IMR-90 (cell line): ENCODE measurements around the gene PRKCE. TPM values are rescaled to one million over a fixed set of nuclear protein-coding genes. Genes with fewer than 3 reads are reported as not detected.

Experiments used
- ATAC-seq: fragments of 200-7000 bp; cut with Tn5 transposase; 2 replicates; pipeline ENCODE4 v1.9.1; 2020; ENCODE audit warnings: low read depth, mild to moderate bottlenecking, moderate library complexity
- BruUV-seq: library from RNA; stranded (reverse); fragments of 400-500 nt; replicated peaks from 2 replicates; lab custom pipeline; 2021; lab: Mats Ljungman, UMichigan
- CTCF ChIA-PET: fragments of 300-600 bp; formaldehyde crosslinking; extraction: SDS; loops from one replicate; lab custom pipeline; 2021; ENCODE audit warnings: antibody characterized with exemption; lab: Yijun Ruan, JAX
- POLR2A ChIA-PET: fragments of 300-600 bp; sonication (Branson Sonifier 250); formaldehyde crosslinking; loops from one replicate; lab custom pipeline; 2022; ENCODE audit warnings: antibody characterized with exemption; ENCODE audit not compliant: unreplicated experiment; lab: Charles Lee
- DNase-seq: peaks from one replicate; pipeline ENCODE4 v3.0.0; 2013
- H2AFZ ChIP-seq: replicated peaks from 2 replicates; pipeline ENCODE3; 2013; ENCODE audit warnings: low read length, mild to moderate bottlenecking; ENCODE audit not compliant: poor library complexity
- H2AK5ac ChIP-seq: 2 replicates; pipeline ENCODE4 v1.6.1; 2013; ENCODE audit warnings: low read depth, low read length, inconsistent platforms
- H2AK9ac ChIP-seq: replicated peaks from 2 replicates; pipeline ENCODE3; 2013; ENCODE audit warnings: mild to moderate bottlenecking, low read depth, low read length, moderate library complexity; ENCODE audit not compliant: poor library complexity
- H2BK120ac ChIP-seq: 2 replicates; pipeline ENCODE4 v1.6.1; 2013; ENCODE audit warnings: low read depth, low read length, inconsistent platforms
- H2BK15ac ChIP-seq: 3 replicates; pipeline ENCODE4 v1.6.1; 2013; ENCODE audit warnings: low read depth, low read length, inconsistent platforms
- H2BK20ac ChIP-seq: 2 replicates; pipeline ENCODE4 v1.6.1; 2013; ENCODE audit warnings: low read depth, mild to moderate bottlenecking, inconsistent platforms, low read length, moderate library complexity
- H2BK5ac ChIP-seq: 2 replicates; pipeline ENCODE4 v1.6.1; 2013; ENCODE audit warnings: mild to moderate bottlenecking, low read depth, low read length, inconsistent platforms; ENCODE audit not compliant: poor library complexity, severe bottlenecking
- H3K14ac ChIP-seq: replicated peaks from 2 replicates; pipeline ENCODE4 v1.6.1; 2013; ENCODE audit warnings: low read depth, low read length, inconsistent platforms
- H3K18ac ChIP-seq: 2 replicates; pipeline ENCODE4 v1.6.1; 2013; ENCODE audit warnings: low read depth, low read length, control low read depth
- H3K23ac ChIP-seq: 2 replicates; pipeline ENCODE4 v1.6.1; 2013; ENCODE audit warnings: low read depth, low read length, inconsistent platforms
- H3K27ac ChIP-seq: 2 replicates; pipeline ENCODE4 v1.5.1; 2013; ENCODE audit warnings: mild to moderate bottlenecking, control low read depth, low read length; ENCODE audit not compliant: insufficient read depth
- H3K27me3 ChIP-seq: 2 replicates; pipeline ENCODE4 v1.6.1; 2013; ENCODE audit warnings: low read length; ENCODE audit not compliant: control insufficient read depth, insufficient read depth
- H3K36me3 ChIP-seq: 2 replicates; pipeline ENCODE4 v1.6.1; 2013; ENCODE audit warnings: low read length, mixed read lengths; ENCODE audit not compliant: control insufficient read depth, insufficient read depth
- H3K4ac ChIP-seq: 2 replicates; pipeline ENCODE4 v1.6.1; 2013; ENCODE audit warnings: low read depth, low read length, inconsistent platforms
- H3K4me1 ChIP-seq: 2 replicates; pipeline ENCODE4 v1.6.1; 2013; ENCODE audit warnings: low read length, mixed read lengths; ENCODE audit not compliant: control insufficient read depth, insufficient read depth
- H3K4me2 ChIP-seq: 2 replicates; pipeline ENCODE4 v1.6.1; 2013; ENCODE audit warnings: low read depth, mild to moderate bottlenecking, control low read depth, low read length, moderate library complexity
- H3K4me3 ChIP-seq: 2 replicates; pipeline ENCODE4 v1.5.1; 2013; ENCODE audit warnings: low read depth, mild to moderate bottlenecking, control low read depth, low read length, moderate library complexity; ENCODE audit not compliant: insufficient read depth
- H3K56ac ChIP-seq: 2 replicates; pipeline ENCODE4 v1.6.1; 2013; ENCODE audit warnings: low read length, inconsistent platforms; ENCODE audit not compliant: insufficient read depth; ENCODE audit errors: extremely low read depth
- H3K79me1 ChIP-seq, 2 experiments: 2 replicates each; pipeline ENCODE4 v1.6.1; 2013; ENCODE audit warnings: low read length in 2 of 2, inconsistent platforms in 1 of 2, low read depth in 1 of 2
- H3K9ac ChIP-seq: 2 replicates; pipeline ENCODE4 v1.6.1; 2013; ENCODE audit warnings: low read depth, low read length, control low read depth
- H3K9me1 ChIP-seq: 2 replicates; pipeline ENCODE4 v1.6.1; 2013; ENCODE audit warnings: low read length, inconsistent platforms; ENCODE audit not compliant: insufficient read depth
- H3K9me3 ChIP-seq: 2 replicates; pipeline ENCODE4 v1.6.1; 2013; ENCODE audit warnings: low read length; ENCODE audit not compliant: control insufficient read depth, insufficient read depth
- H4K20me1 ChIP-seq: 2 replicates; pipeline ENCODE4 v1.6.1; 2013; ENCODE audit warnings: low read length, inconsistent platforms; ENCODE audit not compliant: insufficient read depth
- H4K5ac ChIP-seq: 2 replicates; pipeline ENCODE4 v1.6.1; 2013; ENCODE audit warnings: mild to moderate bottlenecking, low read depth, low read length, control low read depth
- H4K8ac ChIP-seq, 2 experiments: 2 replicates each; pipeline ENCODE4 v1.6.1; 2013; ENCODE audit warnings: low read depth in 2 of 2, low read length in 2 of 2, control low read depth in 1 of 2, inconsistent platforms in 1 of 2
- H4K91ac ChIP-seq: 2 replicates; pipeline ENCODE4 v1.6.1; 2013; ENCODE audit warnings: low read depth, low read length, inconsistent platforms; ENCODE audit not compliant: insufficient read depth
- BHLHE40 ChIP-seq: fragments of 150-350 bp; IDR thresholded peaks from 2 replicates; pipeline ENCODE4 v1.6.1; 2016; ENCODE audit warnings: mild to moderate bottlenecking, low read depth, low read length
- CEBPB ChIP-seq: IDR thresholded peaks from 2 replicates; pipeline ENCODE4 v1.6.1; 2012; ENCODE audit warnings: low read depth, low read length, improper control_type of control experiment
- CHD1 ChIP-seq: IDR thresholded peaks from 2 replicates; pipeline ENCODE4 v1.6.1; 2012; ENCODE audit warnings: low read depth, low read length, improper control_type of control experiment
- CTCF ChIP-seq: conservative IDR thresholded peaks from 2 replicates; pipeline ENCODE4 v1.5.1; 2012; ENCODE audit warnings: mild to moderate bottlenecking, low read depth, low read length, improper control_type of control experiment
- ELK1 ChIP-seq: fragments of 150-350 bp; IDR thresholded peaks from 2 replicates; pipeline ENCODE4 v1.6.1; 2016; ENCODE audit warnings: low read depth, mild to moderate bottlenecking, low read length, moderate library complexity, borderline replicate concordance
- FOS ChIP-seq: fragments of 150-350 bp; IDR thresholded peaks from 2 replicates; pipeline ENCODE4 v1.6.1; 2016; ENCODE audit warnings: low read depth, low read length
- MAFK ChIP-seq: IDR thresholded peaks from 2 replicates; pipeline ENCODE4 v1.6.1; 2012; ENCODE audit warnings: low read depth, low read length, improper control_type of control experiment
- MAZ ChIP-seq: IDR thresholded peaks from 2 replicates; pipeline ENCODE4 v1.6.1; 2012; ENCODE audit warnings: low read depth, mild to moderate bottlenecking, low read length, improper control_type of control experiment, moderate library complexity, borderline replicate concordance
- MXI1 ChIP-seq: IDR thresholded peaks from 2 replicates; pipeline ENCODE4 v1.6.1; 2012; ENCODE audit warnings: low read depth, mild to moderate bottlenecking, low read length, moderate library complexity, borderline replicate concordance
- NFE2L2 ChIP-seq: fragments of 150-350 bp; IDR thresholded peaks from 2 replicates; pipeline ENCODE4 v1.6.1; 2016; ENCODE audit warnings: low read depth, mild to moderate bottlenecking, low read length
- POLR2A ChIP-seq: IDR thresholded peaks from 2 replicates; pipeline ENCODE4 v1.6.1; 2012; ENCODE audit warnings: mild to moderate bottlenecking, low read depth, low read length
- RAD21 ChIP-seq: IDR thresholded peaks from 2 replicates; pipeline ENCODE4 v1.6.1; 2012; ENCODE audit warnings: low read length, improper control_type of control experiment
- RCOR1 ChIP-seq: IDR thresholded peaks from 2 replicates; pipeline ENCODE4 v1.6.1; 2012; ENCODE audit warnings: mild to moderate bottlenecking, low read length, improper control_type of control experiment; ENCODE audit not compliant: insufficient replicate concordance
- RFX5 ChIP-seq: IDR thresholded peaks from 2 replicates; pipeline ENCODE4 v1.8.0; 2012; ENCODE audit warnings: low read depth, mild to moderate bottlenecking, low read length, moderate library complexity
- SMC3 ChIP-seq: fragments of 150-350 bp; IDR thresholded peaks from 2 replicates; pipeline ENCODE4 v1.6.1; 2016; ENCODE audit warnings: low read depth, mild to moderate bottlenecking, antibody characterized with exemption, low read length, moderate library complexity
- USF2 ChIP-seq: fragments of 150-350 bp; IDR thresholded peaks from 2 replicates; pipeline ENCODE4 v1.6.1; 2017; ENCODE audit warnings: mild to moderate bottlenecking, antibody characterized with exemption, low read length, low read depth
- WGBS, 2 experiments: methylation state at CpG; one replicate each; pipeline versions ENCODE4 v1.1.5 to v1.1.7; 2013; ENCODE audit warnings: missing lambda C conversion rate in 2 of 2; ENCODE audit not compliant: insufficient read length in 1 of 2; ENCODE audit errors: extremely low coverage in 2 of 2; 5-methylcytosine and 5-hydroxymethylcytosine counted together
- dilution Hi-C: fragments of 300-500 bp; cut with HindIII; formaldehyde crosslinking; loops from one replicate; pipeline ENCODE4 v1.14.3; 2018; ENCODE audit warnings: low sequenced_read_pairs; ENCODE audit not compliant: unreplicated experiment
- in situ Hi-C: fragments of 300-500 bp; cut with MboI; formaldehyde crosslinking; loops from 3 replicates; pipeline ENCODE4 v1.14.3; 2019; ENCODE audit warnings: low sequenced_read_pairs, inconsistent platforms, mixed read lengths
- intact Hi-C: fragments of 100-400 bp; cut with micrococcal nuclease; formaldehyde crosslinking; loops from 2 replicates; pipeline ENCODE4 v1.10.0; 2022
- polyA plus RNA-seq, 3 experiments: library from polyadenylated mRNA; depleted of rRNA; stranded (reverse); fragments of >200 nt; gene quantifications; 2 replicates each; pipeline ENCODE4 v1.2.3, GENCODE V29; 2012; ENCODE audit warnings: low replicate concordance in 1 of 3
- total RNA-seq: library from RNA; depleted of rRNA; stranded (reverse); fragments of >200 nt; gene quantifications from 2 replicates; pipeline ENCODE4 v1.2.3, GENCODE V29; 2012

Gene PRKCE
- total and polyA plus RNA-seq, 2 of the 4 experiments (the other 2 are of a cell fraction): 8.1 to 32.4 TPM

- no peak overlapping the region for H3K56ac ChIP-seq
- no peak for DNase-seq
- intact Hi-C loops: no loop called here
- H3K27me3 ChIP-seq: no peaks in the 10 kb centered on the region
- no peak overlapping the region for H3K4me2 ChIP-seq
- H3K9me3 ChIP-seq: no peaks in the 10 kb centered on the region
- POLR2A ChIA-PET: no interaction called here
- no peak overlapping the region for H3K14ac ChIP-seq
- H2BK120ac ChIP-seq: no peak overlapping the region
- BruUV-seq: no TSS peak
- H2BK5ac ChIP-seq: no peak overlapping the region
- H2BK20ac ChIP-seq: no peak overlapping the region
- TF ChIP-seq RAD21: no peak
- no peak for TF ChIP-seq USF2
- TF ChIP-seq CEBPB: no peak
- TF ChIP-seq CTCF: no peak
- no peak for TF ChIP-seq ELK1
- TF ChIP-seq NFE2L2: no peak
- no peak for TF ChIP-seq FOS
- TF ChIP-seq POLR2A: no peak
- TF ChIP-seq RCOR1: no peak
- no peak for TF ChIP-seq MAZ
- TF ChIP-seq CHD1: no peak
- TF ChIP-seq RFX5: no peak
- TF ChIP-seq MXI1: no peak
- TF ChIP-seq MAFK: no peak
- no peak for TF ChIP-seq BHLHE40
- no peak for TF ChIP-seq SMC3
- 0 out of 2 replicates have a peak, but pooled peaks cover 3% of the 10 kb centered on the region for H4K20me1 ChIP-seq
- H3K4me3 ChIP-seq: no peak overlapping the region
- no peak overlapping the region for H3K4ac ChIP-seq
- no peak overlapping the region for H3K27ac ChIP-seq
- no peak overlapping the region for H3K23ac ChIP-seq
- H3K9me1 ChIP-seq: peaks cover 7% of the 10 kb centered on the region
- dilution Hi-C loops: no loop called here
- H3K4me1 ChIP-seq: peaks cover 8% of the 10 kb centered on the region
- H3K36me3 ChIP-seq: no peaks in the 10 kb centered on the region
- CTCF ChIA-PET: no interaction called here
- no peak for ATAC-seq
- no peak overlapping the region for H3K18ac ChIP-seq
- peaks cover 0 to 7% of the 10 kb centered on the region in 2 experiments; a peak in 1 of 4 replicates for H3K79me1 ChIP-seq
- 89% methylated on average over 1 of the region's 5 CpGs; no CpG with 5 or more reads in 1 of the 2 experiments for WGBS, 2 experiments
- H2AK5ac ChIP-seq: no peak overlapping the region
- H2AFZ ChIP-seq: no peak overlapping the region
- H3K9ac ChIP-seq: no peak overlapping the region
- H4K5ac ChIP-seq: no peak overlapping the region
- in situ Hi-C loops: no loop called here
- H2BK15ac ChIP-seq: no peak overlapping the region
- no peak overlapping the region for H4K8ac ChIP-seq
- no peak overlapping the region for H2AK9ac ChIP-seq
- H4K91ac ChIP-seq: no peak overlapping the region
These were observed 299.1 kb downstream of the PRKCE start for GRCh38 chr2:45950606-45951005.
